SK-N-SH (cell line): ENCODE results near the gene CCDC148. TPM values are rescaled to one million over a fixed set of nuclear protein-coding genes. Genes with fewer than 3 reads are reported as not detected.

Experiments used
- CTCF ChIA-PET: fragments of 300-600, 350-600 bp; formaldehyde crosslinking; extraction: SDS; loops from one replicate; lab custom pipeline; 2021; lab: Yijun Ruan, JAX
- POLR2A ChIA-PET: fragments of 350-600 bp; sonication (Branson Sonifier 250); formaldehyde crosslinking; extraction: SDS; loops from one replicate; lab custom pipeline; 2020; ENCODE audit warnings: antibody characterized with exemption, inconsistent platforms; lab: Yijun Ruan, JAX
- DNase-seq: peaks from one replicate; pipeline ENCODE4 v3.0.0; 2012
- H2AFZ ChIP-seq: fragments of 200-600 bp; sonication (generic); 2 replicates; pipeline ENCODE4 v1.8.1; 2016; ENCODE audit warnings: antibody characterized with exemption, mild to moderate bottlenecking, low read depth
- H3F3A ChIP-seq: fragments of 200-600 bp; sonication (generic); replicated peaks from 2 replicates; pipeline ENCODE3; 2016; ENCODE audit warnings: antibody characterized with exemption, mild to moderate bottlenecking; ENCODE audit not compliant: insufficient read depth
- H3K27ac ChIP-seq, 2 experiments: fragments of 200-500 bp in 1 of 2; fragments of 200-600 bp in 1 of 2; sonication (Bioruptor generic) in 1 of 2; sonication (generic), shearing (Covaris generic) in 1 of 2; 2 replicates each; pipeline versions ENCODE4 v1.5.1 to v1.6.1; 2014 to 2016; ENCODE audit warnings: low read depth in 2 of 2, inconsistent platforms in 1 of 2, low read length in 1 of 2, mild to moderate bottlenecking in 1 of 2, mixed read lengths in 1 of 2
- H3K27me3 ChIP-seq: fragments of 200-600 bp; sonication (generic), shearing (Covaris generic); 2 replicates; pipeline ENCODE4 v1.6.1; 2016; ENCODE audit warnings: mixed run types; ENCODE audit not compliant: insufficient read depth
- H3K36me3 ChIP-seq, 2 experiments: fragments of 200-500 bp in 1 of 2; fragments of 200-600 bp in 1 of 2; sonication (Bioruptor generic) in 1 of 2; sonication (generic) in 1 of 2; replicated peaks in 1 of 2; 2 replicates each; pipeline versions ENCODE3 to v1.5.1; 2014 to 2016; ENCODE audit warnings: low read length in 1 of 2, mild to moderate bottlenecking in 1 of 2; ENCODE audit not compliant: insufficient read depth in 2 of 2, control insufficient read depth in 1 of 2
- H3K4me1 ChIP-seq, 2 experiments: fragments of 200-500 bp in 1 of 2; fragments of 200-600 bp in 1 of 2; sonication (Bioruptor generic) in 1 of 2; sonication (generic), shearing (Covaris generic) in 1 of 2; 2 replicates each; pipeline versions ENCODE4 v1.5.1 to v1.6.1; 2014 to 2016; ENCODE audit warnings: low read depth in 1 of 2, low read length in 1 of 2, mixed run types in 1 of 2; ENCODE audit not compliant: insufficient read depth in 2 of 2, control insufficient read depth in 1 of 2
- H3K4me2 ChIP-seq: fragments of 200-600 bp; sonication (generic), shearing (Covaris generic); 2 replicates; pipeline ENCODE4 v1.6.1; 2017; ENCODE audit warnings: mixed run types
- H3K4me3 ChIP-seq, 2 experiments: fragments of 200-500 bp in 1 of 2; fragments of 200-600 bp in 1 of 2; sonication (Bioruptor generic) in 1 of 2; sonication (generic), shearing (Covaris generic) in 1 of 2; 2 replicates each; pipeline versions ENCODE4 v1.5.1 to v1.8.1; 2014 to 2016; ENCODE audit warnings: low read depth in 2 of 2, inconsistent platforms in 1 of 2, low read length in 1 of 2, mild to moderate bottlenecking in 1 of 2, mixed read lengths in 1 of 2, moderate library complexity in 1 of 2
- H3K79me2 ChIP-seq: fragments of 200-600 bp; sonication (generic); 2 replicates; pipeline ENCODE4 v1.8.1; 2017; ENCODE audit warnings: mild to moderate bottlenecking; ENCODE audit not compliant: insufficient read depth
- H3K9ac ChIP-seq: fragments of 200-600 bp; sonication (generic); 2 replicates; pipeline ENCODE4 v1.6.1; 2017; ENCODE audit warnings: mixed run types
- H3K9me2 ChIP-seq: fragments of 200-600 bp; sonication (generic); 2 replicates; pipeline ENCODE4 v1.6.1; 2017; ENCODE audit warnings: mixed run types
- H3K9me3 ChIP-seq: fragments of 200-600 bp; sonication (generic); 2 replicates; pipeline ENCODE4 v1.6.1; 2017; ENCODE audit warnings: mixed run types, mild to moderate bottlenecking, moderate library complexity
- H4K20me1 ChIP-seq: fragments of 200-600 bp; sonication (generic); 2 replicates; pipeline ENCODE4 v1.6.1; 2017; ENCODE audit warnings: mild to moderate bottlenecking, mixed run types; ENCODE audit not compliant: insufficient read depth
- ELF1 ChIP-seq: IDR thresholded peaks from 2 replicates; pipeline ENCODE4 v1.4.0; 2012
- EP300 ChIP-seq, 2 experiments: IDR thresholded peaks; 2 replicates each; pipeline versions ENCODE4 v1.4.0 to v1.6.1; 2012; ENCODE audit warnings: borderline replicate concordance in 1 of 2, low read depth in 1 of 2, low read length in 1 of 2
- FOSL2 ChIP-seq: IDR thresholded peaks from 2 replicates; pipeline ENCODE4 v1.4.0; 2012; ENCODE audit warnings: low read depth, mild to moderate bottlenecking, moderate library complexity, borderline replicate concordance
- FOXJ3 ChIP-seq: sonication (generic); formaldehyde crosslinking; IDR thresholded peaks from 2 replicates; pipeline ENCODE4 v1.5.1; 2020; ENCODE audit warnings: mild to moderate bottlenecking, missing genetic modification reagents
- GABPA ChIP-seq: IDR thresholded peaks from 2 replicates; pipeline ENCODE4 v1.4.0; 2012; ENCODE audit warnings: low read depth, mild to moderate bottlenecking
- GATA2 ChIP-seq: sonication (generic); formaldehyde crosslinking; IDR thresholded peaks from 2 replicates; pipeline ENCODE4 v1.5.0; 2020; ENCODE audit warnings: mild to moderate bottlenecking, missing genetic modification reagents
- IRF3 ChIP-seq: fragments of 150-350 bp; IDR thresholded peaks from 2 replicates; pipeline ENCODE4 v1.6.1; 2016; ENCODE audit warnings: mild to moderate bottlenecking, low read depth, low read length
- JUND ChIP-seq: IDR thresholded peaks from 2 replicates; pipeline ENCODE4 v1.4.0; 2012
- MAX ChIP-seq: IDR thresholded peaks from 2 replicates; pipeline ENCODE4 v1.4.0; 2012; ENCODE audit warnings: low read depth
- MXI1 ChIP-seq: IDR thresholded peaks from 2 replicates; pipeline ENCODE4 v1.6.1; 2012; ENCODE audit warnings: mild to moderate bottlenecking, low read depth, low read length, improper control_type of control experiment
- RAD21 ChIP-seq: IDR thresholded peaks from 2 replicates; pipeline ENCODE4 v1.6.1; 2012; ENCODE audit warnings: mild to moderate bottlenecking, low read length
- RFX5 ChIP-seq: IDR thresholded peaks from 2 replicates; pipeline ENCODE4 v1.6.1; 2012; ENCODE audit warnings: mild to moderate bottlenecking, improper control_type of control experiment, low read length
- TAF1 ChIP-seq: IDR thresholded peaks from 2 replicates; pipeline ENCODE4 v1.6.1; 2012; ENCODE audit warnings: low read depth, mild to moderate bottlenecking, low read length, moderate library complexity, borderline replicate concordance
- TCF12 ChIP-seq: IDR thresholded peaks from 2 replicates; pipeline ENCODE4 v1.4.0; 2012
- TEAD4 ChIP-seq: IDR thresholded peaks from 2 replicates; pipeline ENCODE4 v1.4.0; 2012; ENCODE audit warnings: mild to moderate bottlenecking, borderline replicate concordance; ENCODE audit not compliant: insufficient read depth
- USF1 ChIP-seq: IDR thresholded peaks from 2 replicates; pipeline ENCODE4 v1.4.0; 2012; ENCODE audit warnings: low read depth, borderline replicate concordance
- USF2 ChIP-seq: fragments of 150-350 bp; IDR thresholded peaks from 2 replicates; pipeline ENCODE4 v1.6.1; 2017; ENCODE audit warnings: antibody characterized with exemption, low read length, low read depth, borderline replicate concordance
- YY1 ChIP-seq: IDR thresholded peaks from 2 replicates; pipeline ENCODE4 v1.4.0; 2012; ENCODE audit warnings: low read depth, mild to moderate bottlenecking
- WGBS: methylation state at CpG from one replicate; pipeline ENCODE4 v1.1.6; 2017; ENCODE audit warnings: low lambda C conversion rate; 5-methylcytosine and 5-hydroxymethylcytosine counted together
- polyA plus RNA-seq, 3 experiments: library from polyadenylated mRNA; depleted of rRNA; stranded (reverse); fragments of >200 nt; gene quantifications; 2 replicates each; pipeline ENCODE4 v1.2.3, GENCODE V29; 2012

The CCDC148 gene
- polyA plus RNA-seq, 1 of the 3 experiments (the other 2 are of a cell fraction): 0.18 TPM

- CTCF ChIA-PET: interaction anchor here (1.2 to 2.1 kb wide), 3 partner anchors 9 to 600 kb away, joined by 3 to 6 read pairs (median 4); no protein-coding TSS in a partner anchor
- no peaks in the 10 kb centered on the region for H3F3A ChIP-seq
- no peaks in the 10 kb centered on the region for H3K4me1 ChIP-seq
- no peaks in the 10 kb centered on the region for H4K20me1 ChIP-seq
- H3K4me3 ChIP-seq: no peak overlapping the region
- no peak for TF ChIP-seq TEAD4
- no peak for TF ChIP-seq TAF1
- no peak for TF ChIP-seq GABPA
- no peak for TF ChIP-seq EP300 (IDR thresholded peaks at IDR 0.05; ENCODE audit: borderline replicate concordance in 1 of 2, low read depth in 1 of 2, low read length in 1 of 2)
- TF ChIP-seq GATA2 (CRISPR knock-in tag): no peak
- TF ChIP-seq MAX: no peak
- no peak for TF ChIP-seq RFX5
- TF ChIP-seq USF2: no peak
- TF ChIP-seq MXI1: no peak
- TF ChIP-seq, all 33 proteins: peak for 0
- Histone ChIP-seq H3K9me3 (no peaks in the 10 kb centered on the region), H3K9me2 (no peaks in the 10 kb centered on the region), H3K9ac (no peak overlapping the region), H3K79me2 (no peaks in the 10 kb centered on the region), H3K36me3 (no peaks in the 10 kb centered on the region), H3K27ac (no peak overlapping the region), H3K27me3 (no peaks in the 10 kb centered on the region), H2AFZ (no peak overlapping the region), H3K4me2 (no peak overlapping the region)
- WGBS: 83% methylated on average over 12 of the region's 13 CpGs
- no peak for DNase-seq
- POLR2A ChIA-PET: no interaction called here
Measured at GRCh38 chr2:158144914-158145625, 311.5 kb downstream of the CCDC148 start.

- no peaks in the 10 kb centered on the region for H3K79me2 ChIP-seq
- ChIA-PET POLR2A (no interaction called here), CTCF (interaction anchor here (1.2 to 2.1 kb wide), 3 partner anchors 10 to 601 kb away, joined by 3 to 6 read pairs (median 4); no protein-coding TSS in a partner anchor)
- DNase-seq: no peak
- no peak overlapping the region for H2AFZ ChIP-seq
- no peaks in the 10 kb centered on the region for H4K20me1 ChIP-seq
- no peaks in the 10 kb centered on the region for H3K9me2 ChIP-seq
- H3K9me3 ChIP-seq: no peaks in the 10 kb centered on the region
- TF ChIP-seq GATA2 (CRISPR knock-in tag) (no peak), TEAD4 (no peak), GABPA (no peak), IRF3 (no peak), FOSL2 (no peak), FOXJ3 (no peak), ELF1 (no peak), RAD21 (no peak), EP300 (IDR thresholded peaks at IDR 0.05; ENCODE audit: borderline replicate concordance in 1 of 2, low read depth in 1 of 2, low read length in 1 of 2) (no peak), USF1 (no peak), JUND (no peak), YY1 (no peak), TCF12 (no peak)
- no peaks in the 10 kb centered on the region for H3K36me3 ChIP-seq
- H3K27ac ChIP-seq: no peak overlapping the region
- no peak overlapping the region for H3K4me3 ChIP-seq
- H3K4me1 ChIP-seq: no peaks in the 10 kb centered on the region
- H3K9ac ChIP-seq: no peak overlapping the region
- 48% methylated on average over 3 of the region's 3 CpGs for WGBS
- no peaks in the 10 kb centered on the region for H3K27me3 ChIP-seq
- H3F3A ChIP-seq: no peaks in the 10 kb centered on the region
- H3K4me2 ChIP-seq: no peak overlapping the region
Measured at GRCh38 chr2:158143703-158144360, 312.7 kb downstream of the CCDC148 start.
